MM.1S (cell line): ENCODE data around the gene ZNF827.
A peak's percentile ranks its signal among the peaks of the same experiment; 100 is the strongest.

Experiments used
- DNase-seq: peaks from one replicate; pipeline ENCODE4 v3.0.0-alpha.2; 2015
- H2AFZ ChIP-seq: fragments of 300-600 bp; sonication (generic); 2 replicates; pipeline ENCODE4 v1.6.0; 2016; ENCODE audit warnings: antibody characterized with exemption, low read length
- H3F3A ChIP-seq: fragments of 300-600 bp; sonication (generic); 2 replicates; pipeline ENCODE4 v1.6.1; 2016; ENCODE audit warnings: mild to moderate bottlenecking, antibody characterized with exemption, low read length, moderate library complexity, mixed read lengths; ENCODE audit not compliant: insufficient read depth
- H3K27ac ChIP-seq: fragments of 300-600 bp; sonication (generic); 2 replicates; pipeline ENCODE4 v1.5.1; 2016; ENCODE audit warnings: mild to moderate bottlenecking, low read length
- H3K27me3 ChIP-seq: fragments of 300-600 bp; sonication (generic); replicated peaks from 2 replicates; pipeline ENCODE4 v1.6.0; 2016; ENCODE audit warnings: low read length; ENCODE audit not compliant: insufficient read depth
- H3K36me3 ChIP-seq: fragments of 300-600 bp; sonication (generic); replicated peaks from 2 replicates; pipeline ENCODE4 v1.6.1; 2016; ENCODE audit warnings: mild to moderate bottlenecking, low read length, mixed read lengths; ENCODE audit not compliant: insufficient read depth
- H3K4me1 ChIP-seq: fragments of 300-600 bp; sonication (generic); 2 replicates; pipeline ENCODE4 v1.6.1; 2016; ENCODE audit warnings: low read length, mixed read lengths
- H3K4me2 ChIP-seq: fragments of 300-600 bp; sonication (generic); 2 replicates; pipeline ENCODE4 v1.6.0; 2016; ENCODE audit warnings: low read depth, low read length
- H3K4me3 ChIP-seq: fragments of 300-600 bp; sonication (generic); 2 replicates; pipeline ENCODE4 v1.5.1; 2016; ENCODE audit warnings: low read length, mixed read lengths
- H3K79me2 ChIP-seq: fragments of 300-600 bp; sonication (generic); 2 replicates; pipeline ENCODE4 v1.6.1; 2016; ENCODE audit warnings: mixed run types, low read length, mixed read lengths
- H3K9ac ChIP-seq: fragments of 300-600 bp; sonication (generic); 2 replicates; pipeline ENCODE4 v1.6.1; 2016; ENCODE audit warnings: low read length, mixed read lengths
- H3K9me2 ChIP-seq: fragments of 300-600 bp; sonication (generic); replicated peaks from 2 replicates; pipeline ENCODE4 v1.6.1; 2016; ENCODE audit warnings: mild to moderate bottlenecking, low read length, mixed read lengths; ENCODE audit not compliant: insufficient read depth
- H3K9me3 ChIP-seq: fragments of 300-600 bp; sonication (generic); replicated peaks from 2 replicates; pipeline ENCODE4 v1.6.1; 2016; ENCODE audit warnings: mild to moderate bottlenecking, low read length, mixed read lengths; ENCODE audit not compliant: insufficient read depth
- H4K20me1 ChIP-seq: fragments of 300-600 bp; sonication (generic); 2 replicates; pipeline ENCODE4 v1.6.1; 2016; ENCODE audit warnings: mild to moderate bottlenecking, low read length, moderate library complexity, mixed read lengths; ENCODE audit not compliant: insufficient read depth
- CTCF ChIP-seq: fragments of 300-600 bp; sonication (generic); IDR thresholded peaks from 2 replicates; pipeline ENCODE4 v1.5.1; 2016; ENCODE audit warnings: antibody characterized with exemption, low read length, mixed read lengths
- EZH2 ChIP-seq: fragments of 300-600 bp; sonication (generic); optimal IDR thresholded peaks from 2 replicates; pipeline ENCODE3; 2017; ENCODE audit warnings: low read depth, mild to moderate bottlenecking, antibody characterized with exemption, low read length, mixed read lengths
- EZH2phosphoT487 ChIP-seq: fragments of 300-600 bp; sonication (generic); IDR thresholded peaks from 2 replicates; pipeline ENCODE4 v1.6.1; 2018; ENCODE audit warnings: antibody characterized with exemption, low read length

Gene ZNF827

GRCh38 chr4:145814246-145814645 is 124.4 kb downstream of the ZNF827 start:
- Histone ChIP-seq H3K4me3 (no peak overlapping the region), H4K20me1 (no peaks in the 10 kb centered on the region), H3K36me3 (no peaks in the 10 kb centered on the region; the same call in 1 of the 2 replicates), H2AFZ (no peak overlapping the region), H3K27me3 (no peaks in the 10 kb centered on the region), H3K79me2 (no peaks in the 10 kb centered on the region), H3K9me3 (no peaks in the 10 kb centered on the region), H3K4me1 (peaks cover 22% of the 10 kb centered on the region), H3F3A (peaks cover 3% of the 10 kb centered on the region), H3K9ac (no peak overlapping the region), H3K4me2 (no peak overlapping the region), H3K9me2 (no peaks in the 10 kb centered on the region), H3K27ac (no peak overlapping the region)
- no peak for DNase-seq
- TF ChIP-seq EZH2phosphoT487 (no peak), CTCF (no peak), EZH2 (no peak)

- TF ChIP-seq CTCF (no peak), EZH2 (no peak), EZH2phosphoT487 (no peak)
- Histone ChIP-seq H3K9me2 (no peaks in the 10 kb centered on the region), H3K27me3 (no peaks in the 10 kb centered on the region), H3K4me3 (no peak overlapping the region), H3K9ac (no peak overlapping the region), H3K36me3 (no peaks in the 10 kb centered on the region; the same call in 1 of the 2 replicates), H3K4me1 (peaks cover 16% of the 10 kb centered on the region; the same call in 1 of the 2 replicates), H2AFZ (no peak overlapping the region), H3K79me2 (no peaks in the 10 kb centered on the region), H3K4me2 (no peak overlapping the region), H4K20me1 (no peaks in the 10 kb centered on the region), H3F3A (no peaks in the 10 kb centered on the region), H3K27ac (no peak overlapping the region), H3K9me3 (no peaks in the 10 kb centered on the region)
- DNase-seq, result no peak
Measured at GRCh38 chr4:145812919-145813318, 125.7 kb downstream of the ZNF827 start.

GRCh38 chr4:145808848-145809512 is 129.6 kb downstream of the ZNF827 start:
- Histone ChIP-seq H3K9ac (no peak overlapping the region), H3K27ac (peak overlapping the region; percentile 13; the same call in 1 of the 2 replicates), H3F3A (no peaks in the 10 kb centered on the region), H3K27me3 (no peaks in the 10 kb centered on the region), H3K9me3 (no peaks in the 10 kb centered on the region), H3K4me2 (no peak overlapping the region), H4K20me1 (no peaks in the 10 kb centered on the region), H3K79me2 (no peaks in the 10 kb centered on the region), H3K4me3 (no peak overlapping the region), H2AFZ (no peak overlapping the region), H3K9me2 (no peaks in the 10 kb centered on the region), H3K4me1 (0 out of 2 replicates have a peak, but pooled peaks cover 5% of the 10 kb centered on the region), H3K36me3 (no peaks in the 10 kb centered on the region; the same call in 1 of the 2 replicates)
- DNase-seq, result no peak
- TF ChIP-seq EZH2phosphoT487, result no peak
- no peak for TF ChIP-seq EZH2
- no peak for TF ChIP-seq CTCF
